NCI-H2227 treated with DMSO at 0.1 percent for 48 hours (cell line): ENCODE results near the gene SLC22A3.
"Not testable (repeated sequence)": the region's sequence is repeated elsewhere in the genome, so short reads cannot be mapped to it uniquely, and the experiment has no call there.

Experiments
- DNase-seq: peaks from one replicate; lab custom pipeline; 2025; lab: John Stamatoyannopoulos, UW

The SLC22A3 gene

DNA sequence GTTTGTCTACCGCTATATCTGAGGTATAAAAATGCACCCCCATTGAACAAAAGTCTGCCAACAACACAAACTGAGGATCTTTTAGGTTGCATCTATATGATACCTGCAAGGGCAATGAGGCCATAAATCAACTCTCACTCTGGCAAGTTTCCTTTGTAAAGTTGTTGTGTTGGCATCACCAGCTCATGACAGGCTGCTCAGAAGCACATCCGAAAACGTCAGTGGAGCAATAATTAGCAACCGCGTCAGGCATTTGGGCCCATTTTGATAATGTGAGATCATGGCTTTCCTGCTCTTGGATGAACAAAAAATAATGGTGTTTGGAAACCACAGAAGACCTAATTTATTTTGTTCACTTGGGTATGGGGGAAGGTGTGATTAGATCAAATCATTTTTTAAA lies 12.0 kb upstream of the SLC22A3 start:
- DNase-seq: no peak

DNA sequence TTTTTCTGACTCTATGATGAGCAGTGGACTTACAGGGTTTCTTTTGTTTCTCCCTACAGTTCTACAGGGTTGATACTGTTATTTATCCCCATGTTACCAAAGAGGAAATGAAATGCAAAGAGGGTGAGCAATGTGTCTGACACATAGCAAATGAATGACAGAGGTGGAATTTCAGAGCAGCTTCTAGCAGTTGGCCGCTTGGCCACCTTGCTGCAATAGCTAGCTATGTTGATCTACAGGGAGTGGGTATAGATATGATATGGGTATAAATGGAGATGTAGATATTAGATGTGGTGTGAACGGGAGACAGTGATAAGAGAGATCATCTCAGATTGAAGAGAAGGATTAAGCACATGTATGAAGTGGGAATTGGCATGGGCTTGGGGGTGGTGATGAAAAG lies 10.9 kb upstream of the SLC22A3 start:
- DNase-seq: no peak

DNA sequence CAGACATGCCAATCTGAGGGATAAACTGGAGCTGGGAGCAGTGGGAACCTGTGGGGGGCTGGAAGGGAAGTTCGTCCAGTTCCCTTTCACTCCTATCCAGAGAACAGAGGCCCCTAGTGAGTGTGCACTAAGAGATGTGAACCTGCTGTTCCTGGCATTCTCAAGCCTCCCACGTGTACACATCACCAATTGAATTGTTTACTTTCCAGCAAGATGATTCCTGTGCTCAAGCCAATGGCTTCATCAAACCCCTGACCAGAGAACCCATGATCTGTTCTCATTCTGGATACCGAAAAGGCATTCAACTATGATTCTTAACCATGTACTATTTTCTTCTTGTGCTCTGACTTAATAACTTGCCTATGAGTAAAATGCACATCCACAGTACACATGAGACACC lies 10.2 kb upstream of the SLC22A3 start:
- DNase-seq: no peak

DNA sequence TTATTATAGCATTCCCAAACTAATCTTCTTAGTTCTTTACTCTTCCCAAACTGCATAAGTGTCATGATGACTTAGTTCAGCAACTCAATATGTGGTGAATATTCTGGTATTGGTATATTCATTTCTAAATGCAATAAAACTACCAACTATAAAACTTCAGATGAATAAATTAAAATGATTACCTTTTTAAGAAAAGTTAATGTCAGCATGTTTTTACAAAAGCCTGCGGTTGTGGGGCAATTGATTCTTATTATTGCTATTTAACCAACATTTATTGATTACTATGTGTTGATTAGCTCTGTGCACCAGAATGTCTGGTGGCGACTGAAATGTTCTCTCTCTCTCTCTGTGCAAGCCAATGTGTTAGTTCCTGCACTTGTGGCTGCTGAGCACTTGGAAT lies 5.0 kb upstream of the SLC22A3 start:
- no peak for DNase-seq

DNA sequence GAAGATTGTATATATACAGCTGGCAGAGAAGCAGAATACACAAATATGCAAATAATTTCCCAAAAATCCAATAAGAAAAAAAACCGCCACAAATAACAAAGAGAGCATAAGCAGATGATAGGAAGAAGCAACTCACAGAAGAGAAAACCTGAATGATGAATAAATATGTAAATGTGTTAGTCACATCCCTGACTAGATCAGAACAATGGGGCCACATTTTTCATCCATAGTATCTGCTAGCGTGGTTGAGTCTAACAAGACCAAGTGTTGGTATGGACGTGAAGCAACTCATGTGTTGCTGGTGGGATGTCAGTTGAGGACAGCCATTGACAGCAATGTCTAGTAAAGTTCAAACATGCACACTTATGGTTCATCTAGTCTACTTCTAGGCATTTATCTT lies 3.9 kb upstream of the SLC22A3 start:
- DNase-seq: no peak

DNA sequence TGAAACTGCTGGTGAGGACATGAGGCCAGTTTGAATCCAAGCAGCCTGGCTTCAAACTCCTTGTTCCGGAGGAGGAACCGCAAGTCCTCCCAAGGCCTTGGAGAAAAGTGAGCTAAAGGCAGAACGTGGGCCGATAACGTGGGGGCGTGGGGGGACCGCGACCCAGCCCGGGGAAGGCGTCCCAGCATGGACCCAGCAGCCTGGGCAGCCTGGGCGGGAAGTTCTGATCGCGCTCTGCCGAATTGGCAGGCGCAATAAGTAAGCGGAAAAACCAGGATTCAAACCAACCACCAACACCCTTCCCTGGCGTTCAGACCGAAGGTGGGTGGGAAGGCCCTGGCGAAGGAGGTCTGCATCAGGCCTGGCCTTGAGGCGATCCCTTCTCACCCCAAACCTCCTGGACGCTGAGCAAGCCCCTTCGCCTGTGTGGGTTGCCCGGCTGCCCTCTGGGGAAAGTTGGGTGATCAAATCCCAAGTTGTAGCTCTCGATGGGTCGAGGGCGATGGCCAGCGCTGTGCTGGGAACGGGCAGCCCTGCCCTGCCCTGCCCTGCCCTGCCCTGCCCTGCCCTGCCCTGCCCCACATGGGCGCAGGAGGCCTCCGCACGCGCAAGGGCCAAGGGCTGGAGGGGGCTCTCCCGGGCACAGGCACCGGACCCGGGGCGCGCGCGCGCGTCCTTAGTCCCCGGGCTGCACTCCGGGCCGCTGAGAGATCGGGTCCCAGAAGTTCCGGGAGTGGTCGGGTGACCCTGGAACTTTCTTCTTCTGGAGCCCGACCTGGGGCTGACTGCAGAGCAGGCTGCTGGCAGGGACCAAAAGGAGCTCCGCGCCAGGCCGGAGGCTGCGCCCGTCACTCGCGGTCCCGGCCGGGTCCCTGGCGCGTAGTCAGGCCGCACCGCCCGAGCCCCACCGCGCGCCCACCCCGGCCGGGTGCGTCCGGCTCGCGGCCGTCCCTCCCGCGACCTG lies 637 bp upstream of the SLC22A3 start:
- no peak for DNase-seq

DNA sequence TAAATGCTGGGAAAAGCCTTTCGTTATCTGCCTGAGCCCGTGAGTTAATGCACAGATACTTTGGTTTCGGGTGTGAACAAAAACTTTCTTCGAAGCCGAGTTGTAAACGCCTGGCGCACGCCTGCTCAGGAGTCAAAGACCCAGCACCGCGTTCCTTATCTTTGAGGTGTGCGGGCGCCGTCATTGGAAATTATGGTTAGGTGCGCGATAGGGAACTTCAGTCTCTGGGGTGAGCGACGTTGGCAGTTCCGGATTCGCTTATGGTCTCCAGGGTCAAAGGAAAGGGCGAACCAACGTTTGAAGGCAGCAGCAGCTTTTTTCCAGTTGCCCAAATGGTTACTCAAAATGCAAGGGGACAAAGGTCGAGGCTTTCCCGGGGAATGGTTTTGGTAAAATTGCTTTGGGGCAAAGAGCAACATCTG lies 853 bp downstream of the SLC22A3 start:
- no peak for DNase-seq

DNA sequence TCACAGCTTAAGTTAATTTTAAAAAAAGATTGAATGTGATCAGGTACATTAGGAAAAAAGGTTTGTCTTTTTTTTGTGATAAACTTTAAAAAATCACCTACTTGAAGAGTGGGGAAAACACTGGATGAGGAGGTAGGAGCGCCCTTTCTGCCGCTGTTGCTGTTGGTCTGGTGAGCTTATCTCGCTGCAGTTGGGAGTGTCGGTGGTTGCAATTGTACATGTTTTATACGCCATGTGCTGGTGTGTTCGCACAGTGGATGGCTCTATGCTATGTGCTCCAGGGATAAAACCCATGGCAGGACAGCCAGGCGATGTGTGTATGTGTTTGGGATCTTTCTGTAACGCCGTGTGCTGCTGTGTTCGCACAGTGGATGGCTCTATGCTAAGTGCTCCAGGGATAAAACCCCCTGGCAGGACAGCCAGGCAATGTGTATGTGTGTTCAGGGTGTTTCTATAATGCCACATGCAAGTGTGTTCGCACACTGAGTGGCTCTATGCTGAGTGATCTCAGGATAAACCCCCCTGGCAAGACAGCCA lies 1.7 kb downstream of the SLC22A3 start:
- DNase-seq: no peak

DNA sequence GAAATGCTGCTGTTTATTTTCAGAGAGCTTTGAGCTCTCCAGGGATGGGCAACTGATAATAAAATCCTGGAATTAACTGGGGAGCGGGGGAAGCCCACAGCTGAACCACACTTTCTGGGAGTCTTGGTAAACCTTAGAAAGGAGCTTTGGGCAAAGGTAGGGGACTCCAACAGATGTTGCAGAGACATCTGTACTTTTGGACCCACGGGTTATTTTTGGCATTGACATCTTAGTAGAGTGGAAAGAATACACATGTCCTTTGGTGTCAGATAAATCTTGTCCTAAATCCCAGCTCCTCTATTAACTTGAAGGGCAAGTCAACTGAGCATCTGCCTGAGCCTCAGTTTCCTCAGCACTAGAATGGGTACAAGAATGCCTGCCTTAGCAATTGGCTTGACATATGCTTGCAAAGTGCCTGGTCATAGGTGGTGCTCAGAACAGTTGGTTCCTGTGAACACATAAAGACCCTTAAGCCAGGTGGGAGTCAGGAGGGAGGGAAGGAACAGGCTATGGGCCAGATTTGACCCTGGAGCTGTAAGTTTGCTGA lies 5.8 kb downstream of the SLC22A3 start:
- no peak for DNase-seq

DNA sequence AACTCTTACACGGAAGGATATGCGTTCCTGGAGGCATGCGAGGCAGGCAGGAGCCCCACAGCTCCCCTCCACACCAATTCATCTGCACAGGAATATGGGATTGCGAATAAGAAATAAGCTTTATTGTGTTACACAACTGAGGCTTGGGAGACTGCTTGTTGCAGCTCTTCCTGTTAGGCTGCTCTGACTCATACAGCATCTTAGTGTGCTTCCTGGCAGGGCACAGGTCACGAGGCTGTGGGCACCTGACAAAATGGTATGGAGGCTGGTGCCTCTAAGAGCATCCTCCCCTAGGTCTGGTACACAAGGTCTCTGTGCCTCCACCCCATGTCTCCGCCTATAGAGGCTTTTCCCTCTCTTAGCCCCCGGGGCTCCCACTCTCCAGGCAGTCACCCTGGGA lies 6.8 kb downstream of the SLC22A3 start:
- no peak for DNase-seq

DNA sequence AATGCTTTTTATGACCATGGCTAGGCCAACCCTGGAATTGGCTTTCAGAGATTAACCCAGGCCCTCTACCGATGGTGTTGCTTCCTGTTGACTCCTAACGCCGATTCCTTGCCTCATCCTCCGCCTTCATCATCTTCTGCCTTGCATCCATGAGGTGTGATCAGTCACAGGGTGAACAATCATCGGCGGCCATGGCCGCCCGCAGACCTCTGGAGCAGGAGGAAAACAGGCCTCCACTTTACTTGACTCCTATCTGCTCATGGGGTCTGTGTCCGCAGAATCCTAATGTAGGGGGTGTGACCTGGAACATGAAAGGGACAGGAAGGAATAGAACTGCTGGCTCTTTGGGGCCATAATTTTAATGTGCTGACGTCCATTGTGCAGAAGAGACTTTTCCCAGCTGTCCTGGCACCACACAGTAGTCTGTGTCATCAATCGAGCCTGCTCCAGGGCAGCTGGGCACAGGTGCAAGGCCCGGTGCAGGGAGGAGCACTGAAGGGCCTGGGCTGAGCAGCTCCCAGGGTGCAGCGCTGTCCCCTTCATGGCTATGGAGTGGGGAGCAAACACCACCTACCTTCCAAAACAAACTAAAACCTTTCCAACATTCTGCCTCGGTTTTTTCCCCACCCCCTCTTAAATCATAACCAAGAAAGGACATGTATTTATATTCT lies 8.0 kb downstream of the SLC22A3 start:
- no peak for DNase-seq

DNA sequence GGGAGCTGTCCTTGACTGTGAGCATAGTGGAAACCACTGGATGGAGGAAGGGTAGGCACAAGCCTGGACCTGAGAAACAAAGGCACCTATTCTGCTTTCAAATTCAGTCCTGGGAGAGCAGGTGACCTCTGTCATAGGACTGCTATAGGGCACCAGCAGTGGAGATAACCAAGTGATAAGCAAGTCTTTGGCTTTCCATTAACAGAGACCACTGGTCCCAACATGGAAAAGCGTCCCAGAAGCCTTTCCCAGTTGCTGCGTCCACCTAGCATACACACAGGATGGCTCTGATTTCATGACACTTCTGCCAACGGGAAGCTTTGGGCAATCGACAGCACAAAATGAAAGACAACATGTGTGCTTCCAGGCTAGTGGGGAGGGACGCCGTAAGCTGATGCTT lies 8.9 kb downstream of the SLC22A3 start:
- no peak for DNase-seq

DNA sequence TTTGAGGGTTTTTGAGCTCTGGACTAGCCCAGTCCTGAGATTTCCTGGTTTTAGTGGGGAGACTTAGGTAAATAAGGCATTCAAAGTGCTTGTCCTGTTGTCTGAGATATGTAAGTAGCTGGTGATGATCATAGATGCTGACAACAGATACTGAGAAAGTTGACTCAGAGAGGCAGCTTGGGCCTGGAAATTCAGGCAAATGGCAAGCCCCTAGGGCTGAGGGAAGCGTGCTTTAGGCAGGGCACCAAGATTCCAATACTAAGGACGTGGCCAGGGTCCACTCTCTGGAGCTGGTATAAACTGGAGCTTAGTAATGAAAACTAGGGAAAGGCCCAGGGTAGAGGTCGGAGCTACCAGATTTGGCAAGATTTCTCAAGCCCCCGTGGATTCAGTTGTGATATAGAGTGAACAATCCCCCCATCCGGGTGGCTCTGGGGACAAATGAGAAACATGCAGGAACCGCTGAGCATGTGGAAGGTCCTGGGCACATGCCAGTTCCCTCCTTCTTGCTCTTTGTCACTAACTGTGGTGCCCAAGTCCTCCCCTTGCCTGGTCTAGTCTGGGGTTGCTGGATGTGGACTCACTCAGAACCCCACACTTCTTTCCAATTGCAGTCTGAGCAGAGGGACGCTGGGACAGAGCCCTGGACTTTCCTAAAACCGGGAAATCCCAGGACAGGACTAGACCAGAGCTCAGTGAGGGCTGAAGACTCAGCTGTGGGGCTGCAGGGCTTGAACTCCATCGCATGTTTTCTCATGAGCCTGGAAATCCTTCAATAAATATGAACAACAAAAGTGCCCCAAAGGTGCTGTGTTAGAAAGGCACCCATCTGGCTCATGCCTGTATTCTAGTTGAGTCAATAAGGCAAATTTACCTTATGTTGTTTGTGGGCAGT lies 10.3 kb downstream of the SLC22A3 start:
- DNase-seq: no peak

DNA sequence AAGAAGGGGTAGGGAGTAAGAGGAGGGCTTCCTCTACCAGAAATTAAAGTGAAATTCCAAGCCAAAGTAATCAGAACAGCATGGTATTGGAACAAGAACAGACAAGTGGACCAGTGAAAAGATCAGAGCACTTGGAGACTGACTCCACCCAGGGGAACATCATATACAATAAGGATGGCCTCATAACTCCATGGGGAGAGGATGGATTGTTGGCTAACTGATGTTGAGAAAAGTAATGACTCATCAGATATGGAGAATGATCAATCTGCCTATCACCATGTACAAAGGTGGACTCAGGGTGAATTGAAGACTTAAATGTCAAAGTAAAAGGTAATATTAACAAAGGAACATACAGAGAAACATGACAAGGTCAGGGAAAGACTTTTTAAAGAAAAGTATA lies 12.8 kb downstream of the SLC22A3 start:
- DNase-seq: no peak

DNA sequence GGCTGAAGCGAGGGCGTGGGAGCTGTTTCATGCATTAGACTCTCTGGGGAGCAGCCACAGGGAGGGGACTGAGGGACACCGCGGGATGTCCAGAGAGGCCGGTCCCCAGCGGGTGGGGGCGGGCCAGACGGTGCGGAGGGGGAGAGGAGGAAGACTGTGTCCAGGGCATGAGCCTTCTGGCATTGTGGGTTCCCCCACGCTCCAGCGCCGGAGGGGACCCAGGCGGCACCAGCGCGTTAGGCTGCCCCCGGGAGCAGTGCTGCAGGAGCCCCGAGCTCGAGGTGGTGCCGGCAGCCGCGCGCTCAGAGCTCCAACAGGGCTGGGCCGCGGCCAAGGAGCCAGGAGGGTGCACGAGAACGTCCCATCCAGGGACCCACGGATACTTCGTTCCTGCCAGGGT lies 14.4 kb downstream of the SLC22A3 start:
- DNase-seq: no peak

DNA sequence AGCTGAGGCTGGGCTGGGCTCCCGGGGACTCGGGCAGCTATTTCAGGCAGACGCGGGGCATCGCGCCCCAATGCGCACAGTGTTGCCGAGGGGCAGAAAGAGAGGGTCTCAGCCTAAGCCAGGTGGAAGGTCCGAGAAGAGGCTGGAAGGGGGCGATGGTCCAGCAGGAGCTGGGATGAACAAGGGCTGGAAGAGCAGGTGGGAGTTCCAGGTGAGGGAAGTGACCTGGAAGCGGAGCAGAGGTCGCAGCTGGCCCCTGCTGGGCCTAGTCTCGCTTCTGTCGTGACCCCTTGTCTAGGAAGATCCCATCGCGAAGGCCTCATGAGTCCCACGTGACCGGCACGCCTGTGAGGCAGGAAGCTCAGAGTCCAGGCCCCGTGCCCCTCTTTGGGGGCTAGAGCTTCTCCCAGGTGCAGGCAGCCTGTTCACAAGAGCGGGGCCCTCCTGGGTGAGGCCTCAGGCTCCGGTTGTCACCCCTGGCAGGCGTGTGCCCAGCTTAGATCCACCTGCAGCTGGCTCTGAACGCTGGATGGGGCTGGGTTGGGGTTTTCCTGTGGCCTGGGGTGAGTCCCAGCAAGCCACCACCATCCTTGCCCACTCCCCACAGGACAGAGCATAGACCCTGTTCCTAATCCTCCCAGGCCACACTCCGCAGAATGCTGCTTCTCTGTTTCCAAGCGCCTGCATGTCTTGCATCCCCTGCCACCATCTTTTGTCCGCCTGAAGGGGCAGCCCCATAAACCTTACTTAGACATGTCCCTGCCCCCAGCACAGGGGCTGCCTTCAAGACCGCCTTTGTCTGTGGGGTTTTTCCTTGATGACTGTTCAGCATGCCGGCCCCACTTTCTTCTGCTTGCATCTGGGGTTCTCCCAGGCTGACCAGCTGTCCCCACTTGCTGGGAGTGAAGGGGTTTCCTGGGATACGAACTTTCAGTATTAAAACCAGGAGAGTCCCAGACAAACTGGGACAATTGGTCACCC lies 15.1 kb downstream of the SLC22A3 start:
- no peak for DNase-seq

DNA sequence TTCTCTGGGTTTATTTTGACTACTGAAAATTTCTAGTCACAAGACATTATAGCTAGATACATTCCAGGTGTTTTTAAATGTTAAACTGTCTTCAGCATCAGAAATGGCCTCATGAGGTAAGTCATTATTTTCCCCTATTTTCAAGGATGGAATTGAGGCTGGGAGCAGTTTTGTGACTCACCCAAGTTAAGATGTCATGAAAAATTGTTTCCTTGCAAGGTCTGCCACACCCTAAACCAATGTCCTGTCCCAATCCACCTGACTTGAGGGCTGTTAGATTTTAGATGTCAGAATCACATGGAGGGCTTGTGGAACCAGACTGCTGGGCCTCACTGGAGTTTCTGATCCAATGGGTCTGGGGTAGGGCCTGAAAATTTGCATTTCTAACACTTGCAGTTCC lies 16.9 kb downstream of the SLC22A3 start:
- DNase-seq: no peak

DNA sequence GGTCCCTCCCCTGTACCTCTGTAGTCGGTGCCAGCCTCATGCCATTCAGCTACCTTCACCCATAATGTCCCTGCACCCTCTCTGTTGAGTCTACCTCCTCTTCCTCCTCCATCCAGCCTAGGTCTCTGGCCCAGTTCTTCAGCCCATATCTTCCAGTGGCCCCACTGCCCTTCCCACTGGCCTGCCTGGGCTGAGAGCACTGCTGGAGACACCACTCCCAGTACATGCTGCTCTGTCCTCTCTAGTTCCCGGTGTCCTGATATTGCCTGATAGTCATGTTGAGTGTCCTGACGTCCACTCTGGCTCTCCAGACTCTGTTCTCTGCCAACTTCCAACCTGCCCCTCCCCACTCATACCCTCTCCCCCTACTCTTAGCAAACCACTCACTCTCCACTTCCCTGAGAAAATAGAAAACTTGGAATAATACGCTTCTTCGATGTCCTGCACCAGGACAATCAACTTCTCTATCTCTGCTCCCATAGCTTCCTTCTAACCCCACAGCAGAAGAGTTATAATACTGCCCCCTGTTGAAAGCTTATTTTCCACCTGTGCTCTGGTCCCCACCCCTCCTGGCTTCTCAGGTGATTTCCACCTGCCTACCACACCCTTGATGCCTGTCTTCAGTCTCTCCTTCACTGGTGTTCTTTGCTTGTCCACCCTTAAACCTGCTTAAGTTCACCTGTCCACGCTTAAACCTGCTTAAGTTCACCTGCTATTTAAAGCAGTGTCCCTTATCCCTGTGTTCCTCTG lies 19.8 kb downstream of the SLC22A3 start:
- no peak for DNase-seq

DNA sequence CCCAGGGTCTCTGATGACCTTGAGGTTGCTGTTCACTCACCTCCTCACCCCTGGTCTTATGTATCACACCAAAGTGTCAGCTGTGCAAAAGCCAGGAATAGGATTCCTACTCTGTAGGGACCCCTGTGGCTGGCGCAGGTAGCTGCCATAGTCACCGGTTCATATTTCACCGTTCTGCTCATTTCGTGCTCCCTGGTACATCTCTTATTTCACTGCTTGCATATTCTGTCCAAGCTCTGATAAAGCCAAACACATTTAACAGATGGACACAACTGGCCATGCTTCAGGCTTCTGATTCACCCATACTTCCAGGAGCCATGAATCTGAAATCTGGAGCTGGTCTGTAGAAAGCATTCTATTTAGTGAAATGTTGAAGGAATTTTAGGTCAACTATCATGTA lies 20.5 kb downstream of the SLC22A3 start:
- no peak for DNase-seq

DNA sequence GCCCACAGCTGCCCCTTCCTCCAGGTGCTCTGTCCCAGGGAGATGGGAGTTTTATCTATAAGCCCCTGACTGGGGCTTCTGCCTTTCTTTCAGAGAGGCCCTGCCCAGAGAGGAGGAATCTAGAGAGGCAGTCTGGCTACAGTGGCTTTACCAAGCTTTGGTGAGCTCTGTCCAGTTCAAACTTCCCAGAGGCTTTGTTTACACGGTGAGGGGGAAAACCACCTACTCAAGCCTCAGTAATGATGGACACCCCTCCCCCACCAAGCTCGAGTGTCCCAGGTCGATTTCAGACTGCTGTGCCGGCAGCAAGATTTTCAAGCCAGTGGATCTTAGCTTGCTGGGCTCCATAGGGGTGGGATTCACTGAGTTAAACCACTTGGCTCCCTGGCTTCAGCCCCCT lies 25.4 kb downstream of the SLC22A3 start:
- not testable (repeated sequence) for DNase-seq
